Right renal pelvis (tissue), 4 donors: Measurements from ENCODE around the gene ALPK1. TPM values are rescaled to one million over a fixed set of nuclear protein-coding genes. Genes with fewer than 3 reads are reported as not detected.

Experiments
- DNase-seq, 4 donors: peaks; one replicate each; pipeline ENCODE4 v3.0.0-alpha.2; 2013; ENCODE audit warnings: low read depth in 4 of 4, low spot score in 3 of 4, missing footprints in 1 of 4
- polyA plus RNA-seq, 4 donors: library from polyadenylated mRNA; unstranded; fragments of 120-200 nt; gene quantifications; one replicate each; pipeline ENCODE4 v1.2.1, GENCODE V29; 2013; ENCODE audit not compliant: insufficient read length in 4 of 4

Gene ALPK1
- polyA plus RNA-seq, 4 donors = 10.2 to 14.2 (median 11.5) TPM

DNA sequence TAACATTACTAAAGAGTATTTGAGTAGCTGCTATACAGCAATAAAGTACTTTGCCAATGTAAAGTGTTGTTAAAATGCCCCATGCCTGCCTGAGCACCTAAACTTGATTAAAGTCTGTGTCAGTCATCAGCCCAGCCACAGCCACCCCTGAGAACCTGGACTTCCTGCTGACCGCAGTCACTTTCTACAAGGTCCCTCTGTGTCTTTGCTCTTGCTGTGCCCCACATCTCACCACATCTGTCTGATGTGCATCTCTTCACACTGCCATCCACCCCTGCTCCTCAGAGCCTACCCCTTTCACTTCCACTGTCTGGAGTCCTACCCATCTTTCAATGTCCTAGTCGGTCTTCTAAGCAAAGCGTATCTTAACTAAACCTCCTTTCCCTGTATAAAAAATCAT lies 25.7 kb downstream of the ALPK1 start:
- DNase-seq = no peak

DNA sequence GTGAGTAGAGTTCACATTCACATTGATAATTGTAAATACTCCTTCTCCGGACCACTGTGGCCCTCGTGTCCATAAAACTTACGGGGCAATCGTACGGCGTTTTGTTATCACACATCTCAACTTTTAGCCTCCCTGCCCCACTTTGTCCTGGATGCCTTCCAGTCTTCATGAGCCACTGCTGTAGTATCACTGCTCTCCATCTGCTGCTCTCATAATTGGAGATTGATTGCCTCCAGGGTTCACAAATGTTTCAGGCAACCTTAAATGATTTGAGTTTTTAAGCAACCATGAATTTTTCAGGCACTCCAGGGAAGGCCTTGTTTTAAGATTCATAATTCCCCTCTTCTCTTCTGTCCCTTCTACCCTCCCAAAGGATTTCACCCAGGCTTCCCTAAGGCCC lies 28.4 kb downstream of the ALPK1 start:
- no peak for DNase-seq

DNA sequence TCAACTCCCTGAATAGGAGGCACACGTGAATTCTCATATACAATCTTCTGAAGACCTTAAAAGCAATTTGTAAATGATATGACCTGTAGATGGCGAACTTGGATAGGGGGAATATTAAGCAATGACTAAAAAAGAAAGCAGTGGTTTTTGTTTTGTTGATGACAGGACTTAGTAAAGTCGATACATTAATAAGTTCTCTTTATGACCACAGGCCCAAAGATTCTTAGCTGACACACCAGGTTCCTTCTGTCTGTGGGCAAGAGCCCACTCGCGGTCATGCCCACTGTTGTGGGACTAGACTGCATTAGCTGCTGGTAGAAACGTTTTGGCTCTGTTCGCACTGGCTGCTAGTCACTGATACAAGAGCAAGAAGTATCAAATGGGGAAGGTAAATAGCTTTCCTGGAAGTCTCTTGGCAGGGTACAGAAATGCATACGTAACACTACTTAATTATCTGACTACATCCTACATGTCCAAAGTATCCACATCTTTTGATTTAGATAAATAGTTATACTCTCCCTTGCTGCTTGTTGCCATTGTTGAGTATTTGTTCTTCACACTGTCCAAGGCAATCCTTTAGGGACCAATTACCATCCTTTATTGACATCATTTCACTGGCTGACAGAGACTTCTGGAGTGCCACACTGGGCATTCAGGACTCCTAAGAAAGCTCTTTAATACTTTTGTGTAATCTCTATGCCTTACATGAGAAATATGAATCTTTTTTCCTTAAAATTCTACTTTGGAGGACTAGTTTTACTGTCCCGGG lies 31.0 kb downstream of the ALPK1 start:
- DNase-seq = peak in 3 of 4 donors; percentile 27 to 49 (median 40)

- no peak for DNase-seq
Observed at GRCh38 chr4:112328734-112329130, 31.6 kb downstream of the ALPK1 start.

DNA sequence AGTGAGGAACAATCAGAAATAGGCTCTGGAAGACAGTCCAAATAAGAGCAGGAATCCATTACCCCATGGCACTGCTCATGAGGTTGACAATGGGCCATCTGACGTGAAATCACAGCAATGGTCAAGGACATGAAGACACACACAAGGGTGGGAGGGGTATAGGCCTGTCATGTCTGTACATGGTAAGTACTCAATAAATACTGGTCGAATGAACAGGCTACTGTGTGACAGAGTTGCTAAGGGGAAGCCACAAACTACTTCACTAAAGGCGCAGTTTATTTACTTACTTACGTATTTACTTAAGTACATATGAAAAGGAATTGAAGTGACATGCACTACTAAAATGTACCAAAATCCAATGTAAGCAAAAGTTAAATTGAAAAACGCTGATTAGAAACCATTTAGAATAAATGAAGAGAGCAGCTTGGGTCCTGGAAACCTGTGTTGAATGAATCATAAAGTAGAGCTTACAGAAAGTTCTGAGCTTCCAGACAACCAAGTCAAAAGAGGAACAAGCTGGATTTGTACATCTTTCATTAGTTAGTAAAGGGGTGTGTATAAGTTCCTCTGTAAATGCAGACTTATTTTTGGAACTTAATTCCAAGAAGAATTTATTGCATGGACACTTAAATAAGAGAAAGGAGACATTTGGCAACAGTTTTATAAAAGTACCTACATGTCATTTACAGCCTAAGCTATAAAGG lies 32.7 kb downstream of the ALPK1 start:
- DNase-seq = no peak

- DNase-seq = no peak
Observed at GRCh38 chr4:112330921-112331320, 33.8 kb downstream of the ALPK1 start.

DNA sequence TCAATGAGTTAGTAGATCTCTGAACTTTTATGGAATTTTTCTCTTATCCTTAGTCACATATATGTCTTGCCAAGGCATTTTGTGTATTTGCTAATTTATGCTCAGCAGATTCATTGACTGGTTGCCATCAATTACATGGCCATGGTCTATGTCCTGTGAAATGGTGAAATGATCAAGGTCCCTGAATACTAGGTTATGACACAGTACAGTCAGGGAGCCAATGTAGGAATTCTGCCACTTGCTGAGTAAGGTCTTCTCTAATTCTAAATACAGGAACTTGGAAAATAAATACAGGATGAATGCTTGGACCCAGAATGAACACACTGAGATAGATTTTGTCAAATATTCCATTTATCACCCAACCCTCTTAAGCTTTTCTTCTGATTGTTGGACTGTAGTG lies 35.2 kb downstream of the ALPK1 start:
- DNase-seq = no peak

DNA sequence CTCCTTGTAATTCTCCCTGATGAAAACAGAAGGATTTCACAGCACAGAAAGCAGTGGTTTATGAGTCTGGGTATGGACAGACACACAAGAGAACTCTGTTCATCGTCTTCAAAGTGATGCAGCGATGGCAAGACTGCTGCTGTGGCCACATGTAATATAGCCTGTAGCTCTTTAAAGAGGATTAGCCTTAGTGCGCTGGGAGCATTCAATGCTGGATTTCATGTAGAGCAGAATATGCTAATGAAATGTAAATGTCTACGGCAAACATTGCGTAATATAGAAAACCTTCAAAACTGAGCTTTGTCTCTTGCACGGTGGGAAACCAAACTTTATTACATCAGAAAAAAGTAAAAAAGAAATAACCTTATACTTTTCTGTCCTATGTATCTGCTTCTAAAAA lies 42.9 kb downstream of the ALPK1 start:
- no peak for DNase-seq

- DNase-seq = no peak
Observed at GRCh38 chr4:112341033-112341432, 43.9 kb downstream of the ALPK1 start.

- DNase-seq = no peak
Observed at GRCh38 chr4:112343330-112344080, 46.3 kb downstream of the ALPK1 start.

DNA sequence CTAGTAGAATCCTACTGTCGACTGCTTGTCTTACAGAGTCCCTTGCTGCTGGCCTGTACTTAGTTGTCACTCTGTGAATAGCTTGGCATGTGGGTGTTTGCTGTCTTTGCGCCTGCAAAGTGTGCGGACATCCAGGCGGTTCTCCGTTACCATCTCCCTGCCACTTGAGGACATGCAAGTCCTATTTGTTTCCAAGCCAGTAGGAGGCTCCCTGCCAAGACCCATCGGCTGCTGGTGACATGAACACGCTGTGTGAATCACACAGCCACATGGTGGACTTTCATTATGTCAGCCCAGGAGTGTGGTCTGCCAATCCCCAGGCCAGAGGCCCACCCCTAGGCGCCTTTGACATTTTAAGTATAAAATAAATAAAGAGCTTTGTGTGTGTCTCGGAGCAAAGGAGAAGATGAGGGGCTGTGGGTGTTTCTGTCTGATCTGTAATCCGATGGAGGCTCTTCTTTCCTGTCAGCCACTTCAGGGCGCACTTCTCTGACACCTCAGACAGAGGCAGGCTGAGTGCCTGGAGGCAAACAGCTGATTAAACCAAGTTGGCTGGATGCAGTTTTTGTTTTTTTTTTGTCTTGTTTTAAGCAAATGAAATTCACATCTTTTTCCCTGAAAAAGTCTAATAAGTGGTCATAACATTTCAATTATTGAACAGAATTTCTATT lies 51.5 kb downstream of the ALPK1 start:
- peak in 3 of 4 donors; percentile 6 to 22 (median 10) for DNase-seq

GRCh38 chr4:112352736-112353135 lies 55.6 kb downstream of the ALPK1 start:
- no peak for DNase-seq

- no peak for DNase-seq
Observed at GRCh38 chr4:112355662-112356061, 58.5 kb downstream of the ALPK1 start.

DNA sequence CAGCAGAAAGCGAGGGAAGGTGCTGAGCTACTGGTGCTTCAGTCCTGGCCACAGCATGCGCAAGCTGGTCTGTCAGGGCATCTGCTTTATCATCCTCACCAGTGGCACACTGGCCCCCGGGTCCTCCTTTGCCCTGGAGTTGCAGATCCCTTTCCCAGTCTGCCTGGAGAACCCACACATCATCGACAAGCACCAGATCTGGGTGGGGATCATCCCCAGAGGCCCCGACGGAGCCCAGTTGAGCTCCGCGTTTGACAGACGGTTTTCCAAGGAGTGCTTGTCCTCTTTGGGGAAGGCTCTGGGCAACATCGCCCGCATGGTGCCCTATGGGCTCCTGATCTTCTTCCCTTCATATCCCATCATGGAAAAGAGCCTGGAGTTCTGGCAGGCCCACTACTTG lies 60.3 kb downstream of the ALPK1 start:
- no peak for DNase-seq

- DNase-seq = no peak
Observed at GRCh38 chr4:112357897-112358296, 60.7 kb downstream of the ALPK1 start.

- no peak for DNase-seq
Observed at GRCh38 chr4:112358415-112358814, 61.2 kb downstream of the ALPK1 start.

- DNase-seq = no peak
Observed at GRCh38 chr4:112358952-112359749, 62.0 kb downstream of the ALPK1 start.

DNA sequence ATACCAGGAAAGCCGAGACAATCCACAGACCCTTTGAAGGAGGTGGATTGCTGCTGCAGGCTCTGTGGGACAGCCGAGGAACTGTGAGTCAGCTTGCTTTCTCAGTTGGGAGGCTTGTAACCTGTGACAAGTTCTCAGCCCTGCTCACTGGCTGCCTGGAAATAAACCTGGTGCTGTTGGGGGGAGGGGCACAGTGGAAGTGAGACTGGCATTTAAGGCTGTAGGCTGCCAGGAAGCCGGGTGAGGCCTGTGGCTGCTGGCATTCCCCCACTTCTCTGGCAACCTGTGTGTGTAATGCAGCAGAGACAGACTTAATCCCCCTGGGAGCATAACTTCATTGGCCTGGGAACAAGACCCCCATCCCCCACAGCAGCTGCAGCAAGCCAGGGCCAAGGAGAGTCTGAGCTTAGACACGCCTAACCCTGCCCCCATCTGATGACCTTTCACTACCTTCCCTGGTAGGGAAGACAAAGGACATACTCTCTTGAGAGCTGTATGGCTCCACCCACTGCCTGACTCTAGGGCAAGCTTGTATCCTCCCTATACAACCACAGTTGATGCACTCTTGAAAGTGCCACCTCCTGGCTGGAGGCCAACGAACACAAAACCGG lies 64.1 kb downstream of the ALPK1 start:
- no peak for DNase-seq

GRCh38 chr4:112370466-112370865 lies 73.3 kb downstream of the ALPK1 start:
- DNase-seq = no peak

GRCh38 chr4:112371361-112371760 lies 74.2 kb downstream of the ALPK1 start:
- no peak for DNase-seq
